GM18520 (cell line): ENCODE data around the gene RHOA.
"Not testable (repeated sequence)": the region's sequence is repeated elsewhere in the genome, so short reads cannot be mapped to it uniquely, and the experiment has no call there.

Experiments used
- ATAC-seq: cut with Tn5 transposase; IDR thresholded peaks from one replicate; pipeline ENCODE4 v1.9.1; 2021; ENCODE audit not compliant: unreplicated experiment

The RHOA gene

GRCh38 chr3:49371946-49372345 is 39.8 kb downstream of the RHOA start:
- no peak for ATAC-seq

GRCh38 chr3:49370585-49371290 is 41.0 kb downstream of the RHOA start:
- no peak for ATAC-seq

- no peak for ATAC-seq
Measured at GRCh38 chr3:49362561-49362960, 49.2 kb downstream of the RHOA start.

- no peak for ATAC-seq
Measured at GRCh38 chr3:49359623-49360022, 52.2 kb downstream of the RHOA start.

GRCh38 chr3:49358884-49359225 is 52.9 kb downstream of the RHOA start:
- no peak for ATAC-seq

- ATAC-seq = peak; percentile 81
Measured at GRCh38 chr3:49358217-49358883, 53.4 kb downstream of the RHOA start, which contains the start of gene GPX1. GPX1 (minus strand) TSS chr3:49358353; CDS start chr3:49358278, 75 bp downstream.

GRCh38 chr3:49357443-49358216 is 54.1 kb downstream of the RHOA start:
- ATAC-seq = not testable (repeated sequence)

GRCh38 chr3:49357095-49357442 is 54.7 kb downstream of the RHOA start:
- ATAC-seq = not testable (repeated sequence)

- ATAC-seq = no peak
Measured at GRCh38 chr3:49352890-49353421, 58.8 kb downstream of the RHOA start.

GRCh38 chr3:49352281-49352680 is 59.5 kb downstream of the RHOA start:
- no peak for ATAC-seq

GRCh38 chr3:49351521-49352011 is 60.2 kb downstream of the RHOA start:
- no peak for ATAC-seq

- no peak for ATAC-seq
Measured at GRCh38 chr3:49349348-49350114, 62.2 kb downstream of the RHOA start.

- ATAC-seq = not testable (repeated sequence)
Measured at GRCh38 chr3:49348361-49348760, 63.4 kb downstream of the RHOA start.

GRCh38 chr3:49346797-49347251 is 65.0 kb downstream of the RHOA start:
- ATAC-seq = no peak

GRCh38 chr3:49343163-49343562 is 68.6 kb downstream of the RHOA start:
- ATAC-seq = no peak

- no peak for ATAC-seq
Measured at GRCh38 chr3:49341996-49342395, 69.8 kb downstream of the RHOA start.

- peak; percentile 88 for ATAC-seq
Measured at GRCh38 chr3:49339941-49340800, 71.6 kb downstream of the RHOA start, which contains the start of gene USP4. USP4 (minus strand) TSS chr3:49340053; CDS start chr3:49340024, 29 bp downstream.

- ATAC-seq = no peak
Measured at GRCh38 chr3:49339581-49339940, 72.2 kb downstream of the RHOA start.

- no peak for ATAC-seq
Measured at GRCh38 chr3:49333916-49334633, 77.7 kb downstream of the RHOA start.
